ENCODE results near the gene OTOF.

Gene OTOF

DNA sequence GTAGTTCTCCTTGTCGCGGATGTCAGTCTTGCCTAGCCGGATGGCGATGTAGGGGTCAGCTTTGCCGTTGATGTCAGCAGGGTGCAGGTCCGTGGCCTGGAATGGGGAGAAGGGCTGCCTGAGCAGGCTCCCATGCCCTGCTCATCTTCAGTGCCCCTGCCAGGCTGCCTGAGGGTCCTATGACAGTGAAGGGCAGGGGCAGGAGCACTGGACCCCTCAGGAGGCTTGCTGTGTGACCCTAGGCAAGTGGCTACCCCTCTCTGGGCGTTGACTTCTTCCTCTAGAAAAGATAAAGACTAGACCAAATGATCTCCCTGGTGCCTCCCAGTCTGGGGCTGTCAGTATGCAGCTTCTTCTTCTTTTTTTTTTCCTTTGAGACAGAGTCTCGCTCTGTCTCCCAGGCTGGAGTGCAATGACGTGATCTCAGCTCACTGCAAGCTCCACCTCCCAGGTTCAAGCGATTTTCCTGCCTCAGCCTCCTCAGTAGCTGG lies 11.9 kb downstream of the OTOF start:
- DNase-seq (ENCODE audit: low read depth in 2 of 2), result no peak

- no peak for DNase-seq (ENCODE audit: low read depth in 2 of 2)
These were observed 12.5 kb downstream of the OTOF start for GRCh38 chr2:26465266-26465925.

DNA sequence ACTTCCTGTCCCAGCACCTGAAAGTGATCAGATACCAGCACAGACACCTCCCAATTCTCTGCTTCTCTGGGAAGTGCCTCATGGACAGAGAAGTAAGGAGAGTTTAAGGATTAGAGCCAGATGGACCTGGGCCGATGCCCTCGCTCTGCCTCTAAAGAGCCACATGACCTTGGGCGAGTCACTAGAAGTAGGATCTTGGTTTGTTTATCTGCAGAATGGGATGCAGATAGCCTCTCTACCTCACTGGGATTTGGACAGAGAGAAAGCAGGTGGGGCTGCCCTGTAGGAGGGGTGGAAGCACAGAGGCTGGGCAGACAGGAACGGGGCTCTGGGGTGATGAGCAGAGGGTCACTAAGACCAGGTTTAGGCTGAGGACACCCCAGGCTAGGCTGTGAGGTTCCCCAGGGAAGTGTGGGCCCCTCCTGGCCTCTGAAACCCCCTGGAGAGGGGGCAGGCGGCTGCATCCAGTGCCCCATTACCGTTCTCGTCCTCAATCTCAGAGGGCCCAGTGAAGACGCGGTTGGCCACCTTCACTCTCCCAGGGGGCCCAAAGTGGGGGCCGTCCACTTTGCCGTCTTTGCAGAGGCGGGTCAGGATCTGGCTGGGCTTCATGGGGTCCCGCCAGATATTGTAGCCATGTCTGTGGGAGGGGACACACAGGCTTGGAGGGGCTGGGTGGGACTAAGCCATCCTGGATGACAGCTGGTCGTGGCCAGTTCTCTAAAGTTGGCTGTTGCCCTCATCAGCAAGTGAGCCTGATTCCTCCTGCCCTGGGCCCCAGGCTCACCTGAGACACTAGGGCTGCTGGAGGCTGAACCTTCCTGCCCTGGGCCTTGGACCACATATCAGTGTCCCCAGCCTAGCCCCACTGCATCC lies 13.3 kb downstream of the OTOF start:
- no peak for DNase-seq (ENCODE audit: low read depth in 2 of 2)

DNA sequence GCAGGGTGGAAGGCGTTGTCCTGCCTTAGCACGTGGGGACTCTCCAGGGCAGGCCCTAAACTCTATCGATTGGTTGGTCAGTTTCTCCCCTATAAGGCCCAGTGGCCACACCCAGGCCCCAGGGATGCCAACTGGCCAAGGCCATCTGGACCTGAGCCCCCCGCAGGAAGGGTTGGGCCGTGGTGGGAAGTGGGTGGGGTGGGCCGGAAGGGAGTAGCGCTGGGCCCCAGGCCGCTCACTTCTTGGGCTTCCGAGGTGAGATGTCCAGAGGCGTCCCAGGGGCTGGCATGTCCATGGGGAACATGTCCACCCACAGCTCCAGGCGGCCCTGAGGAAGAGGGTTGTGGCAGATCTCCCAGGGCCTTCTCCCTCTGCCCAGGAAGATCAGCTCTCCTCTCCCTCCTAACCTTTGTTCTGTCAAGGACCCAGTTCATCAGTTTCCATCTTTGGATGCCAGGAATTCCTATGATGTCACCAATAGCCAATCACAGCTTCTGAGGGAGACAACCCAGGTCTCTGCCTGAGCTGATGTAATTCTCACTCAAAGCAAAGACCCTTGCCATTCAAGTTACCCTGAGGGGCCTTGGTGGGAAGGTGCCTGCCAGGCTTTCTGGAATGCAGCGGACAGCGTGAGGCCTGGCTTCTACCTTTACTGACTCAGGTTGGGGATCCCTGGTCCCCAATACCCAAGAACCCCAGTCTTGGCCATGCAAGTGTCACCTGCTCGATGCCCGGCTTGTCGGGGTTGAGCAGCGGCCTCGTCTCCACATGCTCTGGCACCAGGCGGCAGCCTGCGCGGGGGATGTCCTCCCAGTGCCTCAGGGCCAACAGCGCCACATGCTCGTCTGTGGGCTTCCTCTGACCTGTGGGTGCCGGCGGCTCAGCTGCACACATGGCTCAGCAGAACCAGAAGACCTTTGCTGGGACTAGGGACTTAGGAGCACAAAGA lies 14.4 kb downstream of the OTOF start:
- no peak for DNase-seq (ENCODE audit: low read depth in 2 of 2)

- DNase-seq (ENCODE audit: low read depth in 2 of 2), result no peak
These were observed 15.2 kb downstream of the OTOF start for GRCh38 chr2:26462511-26463243.

DNA sequence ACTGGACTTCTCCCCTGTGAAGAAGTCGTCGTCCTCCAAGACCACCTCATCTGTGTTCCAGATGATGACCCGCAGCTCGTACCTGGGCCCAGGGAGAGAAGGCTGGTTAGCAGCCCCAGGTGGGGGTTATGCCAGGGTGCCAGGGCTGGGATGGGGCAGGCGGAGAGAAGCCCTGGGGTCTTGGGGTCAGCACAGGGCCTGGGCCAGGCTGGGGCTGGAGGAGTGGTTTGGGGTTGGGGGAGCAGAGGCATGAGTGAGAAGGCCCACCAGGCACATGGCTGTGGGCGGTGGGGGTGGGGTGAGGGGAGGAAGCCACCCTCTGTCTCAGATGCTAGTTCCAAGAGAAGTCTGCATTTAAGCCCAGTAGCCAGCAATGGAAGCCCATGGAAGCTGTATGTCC lies 15.8 kb downstream of the OTOF start:
- no peak for DNase-seq (ENCODE audit: low read depth in 2 of 2)

- no peak for DNase-seq (ENCODE audit: low read depth in 2 of 2)
These were observed 16.3 kb downstream of the OTOF start for GRCh38 chr2:26461601-26462023.

DNA sequence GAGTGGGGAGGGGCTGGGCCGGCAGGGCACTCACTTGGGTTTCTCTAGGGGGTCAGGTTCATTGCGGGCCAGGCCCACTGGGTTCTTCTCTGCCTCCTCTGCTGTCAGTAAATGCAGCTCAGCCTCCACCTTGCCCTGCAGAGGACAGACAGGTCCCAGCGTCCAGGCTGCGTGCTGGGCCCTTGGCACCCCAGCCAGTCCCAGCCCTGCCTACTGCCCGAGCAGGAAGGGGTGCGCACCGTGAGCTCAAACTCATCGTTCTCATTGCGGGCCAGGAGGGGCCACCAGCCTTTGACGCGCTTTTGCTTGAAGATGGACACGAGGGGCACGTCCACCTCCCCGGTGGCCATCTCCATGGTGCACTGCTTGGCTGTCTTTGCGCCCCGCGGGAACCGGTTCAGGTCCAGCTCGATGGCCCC lies 17.3 kb downstream of the OTOF start:
- no peak for DNase-seq (ENCODE audit: low read depth in 2 of 2)

- no peak for DNase-seq (ENCODE audit: low read depth in 2 of 2)
These were observed 17.8 kb downstream of the OTOF start for GRCh38 chr2:26459991-26460612.

GRCh38 chr2:26458365-26459042 lies 19.4 kb downstream of the OTOF start:
- no peak for DNase-seq (ENCODE audit: low read depth in 2 of 2)

- no peak for DNase-seq (ENCODE audit: low read depth in 2 of 2)
These were observed 20.1 kb downstream of the OTOF start for GRCh38 chr2:26457695-26458364.

- no peak for DNase-seq (ENCODE audit: low read depth in 2 of 2)
These were observed 20.7 kb downstream of the OTOF start for GRCh38 chr2:26457251-26457666.

GRCh38 chr2:26456440-26457250 lies 21.3 kb downstream of the OTOF start:
- no peak for DNase-seq (ENCODE audit: low read depth in 2 of 2)

GRCh38 chr2:26455670-26456439 lies 22.1 kb downstream of the OTOF start:
- no peak for DNase-seq (ENCODE audit: low read depth in 2 of 2)

DNA sequence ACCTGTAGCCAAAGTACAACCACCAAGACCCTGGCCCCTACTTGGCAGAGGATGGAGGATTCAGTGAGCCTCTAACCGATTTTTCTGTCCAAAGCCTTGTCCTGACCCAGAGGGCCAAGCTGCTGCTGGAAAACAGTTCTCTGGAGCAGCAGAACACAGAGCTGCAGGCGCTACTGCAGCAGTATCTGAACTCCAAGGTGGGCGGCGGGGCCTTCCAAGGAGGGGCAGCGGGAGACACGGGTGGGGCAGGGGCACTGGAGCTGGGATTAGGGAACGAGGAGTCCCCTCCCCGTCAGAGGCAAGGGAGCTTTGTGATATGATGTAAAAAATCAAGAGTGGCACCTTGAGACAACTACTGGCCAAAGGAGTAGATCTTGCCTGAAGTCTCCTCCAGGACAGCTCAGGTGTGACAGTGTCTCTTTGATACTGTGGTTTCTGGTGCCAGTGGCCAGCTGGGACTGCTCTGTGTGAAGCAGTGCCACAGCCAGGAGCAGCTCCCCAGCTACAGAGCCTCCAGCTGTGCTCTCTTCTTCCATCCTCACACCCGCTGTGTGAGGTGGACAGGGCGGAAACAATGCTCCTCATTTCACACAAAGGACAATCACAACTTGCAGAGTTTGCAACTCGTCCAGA lies 22.8 kb downstream of the OTOF start:
- DNase-seq (ENCODE audit: low read depth in 2 of 2), result no peak

DNA sequence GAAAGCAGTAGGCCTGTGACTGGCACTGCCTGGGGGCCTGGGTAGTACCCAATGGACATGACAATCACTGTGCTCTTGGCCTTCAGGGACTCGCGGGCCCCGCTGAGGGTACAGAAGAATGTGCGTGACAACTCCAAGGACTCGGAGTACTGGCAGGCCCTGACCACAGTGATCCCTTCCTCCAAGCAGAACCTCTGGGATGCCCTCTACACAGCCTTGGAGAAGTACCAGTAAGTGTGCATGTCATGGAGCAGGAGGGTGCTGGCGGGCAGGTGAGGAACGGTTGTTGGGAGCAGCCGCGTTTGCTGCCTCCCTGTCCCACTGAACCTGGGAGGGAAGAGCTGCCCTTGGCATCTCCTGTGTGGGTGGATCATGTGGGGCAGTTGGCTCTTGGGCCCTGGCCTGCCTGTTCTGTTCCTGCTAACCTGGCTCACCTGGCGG lies 23.3 kb downstream of the OTOF start:
- no peak for DNase-seq (ENCODE audit: low read depth in 2 of 2)
